Fibroblast of lung (primary cell): ENCODE results near the gene POLN.

Experiments
- EZH2 ChIP-seq: IDR thresholded peaks from 2 replicates; pipeline ENCODE4 v1.5.1; 2012; ENCODE audit warnings: low read length, control low read depth, mild to moderate bottlenecking; ENCODE audit errors: missing control alignments
- TF ChIP-seq, protein P1 (sequence below), 2 donors: IDR thresholded peaks in 1 of 2; conservative IDR thresholded peaks in 1 of 2; 1 replicate in 1 of 2; 2 replicates in 1 of 2; pipeline ENCODE4 v1.5.1; 2011 to 2012; ENCODE audit warnings: low read length in 2 of 2, control low read depth in 1 of 2, inconsistent platforms in 1 of 2, low read depth in 1 of 2, mild to moderate bottlenecking in 1 of 2

DNA sequence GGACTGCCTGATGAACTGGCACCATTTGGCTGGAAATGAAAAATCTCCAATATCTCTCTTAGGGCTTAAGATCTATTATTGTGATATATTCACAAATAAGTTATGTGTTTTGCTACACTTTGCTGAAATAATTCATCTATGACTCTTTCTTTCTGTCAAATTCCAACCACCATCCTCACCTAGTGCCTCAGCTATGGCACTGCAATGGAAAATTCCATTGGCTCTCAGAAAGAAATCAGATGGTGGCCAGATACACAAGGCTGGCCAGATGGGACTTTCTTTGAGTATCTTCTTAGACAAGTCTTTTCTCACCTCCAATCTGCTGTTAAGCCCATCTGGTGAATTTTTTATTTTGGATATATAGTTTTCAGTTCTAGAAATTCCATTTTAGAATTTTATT is 154.8 kb downstream of the POLN start:
- TF ChIP-seq EZH2: no peak
- TF ChIP-seq, protein P1, sequence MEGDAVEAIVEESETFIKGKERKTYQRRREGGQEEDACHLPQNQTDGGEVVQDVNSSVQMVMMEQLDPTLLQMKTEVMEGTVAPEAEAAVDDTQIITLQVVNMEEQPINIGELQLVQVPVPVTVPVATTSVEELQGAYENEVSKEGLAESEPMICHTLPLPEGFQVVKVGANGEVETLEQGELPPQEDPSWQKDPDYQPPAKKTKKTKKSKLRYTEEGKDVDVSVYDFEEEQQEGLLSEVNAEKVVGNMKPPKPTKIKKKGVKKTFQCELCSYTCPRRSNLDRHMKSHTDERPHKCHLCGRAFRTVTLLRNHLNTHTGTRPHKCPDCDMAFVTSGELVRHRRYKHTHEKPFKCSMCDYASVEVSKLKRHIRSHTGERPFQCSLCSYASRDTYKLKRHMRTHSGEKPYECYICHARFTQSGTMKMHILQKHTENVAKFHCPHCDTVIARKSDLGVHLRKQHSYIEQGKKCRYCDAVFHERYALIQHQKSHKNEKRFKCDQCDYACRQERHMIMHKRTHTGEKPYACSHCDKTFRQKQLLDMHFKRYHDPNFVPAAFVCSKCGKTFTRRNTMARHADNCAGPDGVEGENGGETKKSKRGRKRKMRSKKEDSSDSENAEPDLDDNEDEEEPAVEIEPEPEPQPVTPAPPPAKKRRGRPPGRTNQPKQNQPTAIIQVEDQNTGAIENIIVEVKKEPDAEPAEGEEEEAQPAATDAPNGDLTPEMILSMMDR (conservative IDR thresholded peaks at IDR 0.05 in 1 of 2, IDR thresholded peaks at IDR 0.05 in 1 of 2; ENCODE audit: low read depth in 1 of 2, low read length in 2 of 2): peak in 1 of 2 donors; percentile 10
